Stomach (tissue), 9 donors: ENCODE data around the gene SLC15A3. TPM values are rescaled to one million over a fixed set of nuclear protein-coding genes. Genes with fewer than 3 reads are reported as not detected.

ENCODE experiments used
- DNase-seq, 2 donors: peaks; one replicate each; pipeline versions ENCODE4 v3.0.0 to v3.0.0-alpha.2; 2013 to 2019
- H3K27ac ChIP-seq, 5 donors: fragments of 200-600 bp in 4 of 5; sonication (generic) in 4 of 5; one replicate each; pipeline ENCODE4 v1.5.1; 2013 to 2019; ENCODE audit warnings: mild to moderate bottlenecking in 1 of 5, moderate library complexity in 1 of 5
- H3K27me3 ChIP-seq, 3 donors: fragments of 200-600 bp; sonication (generic); one replicate each; pipeline ENCODE4 v1.5.1; 2017 to 2019; ENCODE audit warnings: mixed run types in 1 of 3
- H3K36me3 ChIP-seq, 4 donors: fragments of 200-600 bp; sonication (generic); 1 replicate in 3 of 4; 2 replicates in 1 of 4; pipeline ENCODE4 v1.5.1; 2016 to 2019
- H3K4me1 ChIP-seq, 4 donors: fragments of 200-600 bp; sonication (generic); one replicate each; pipeline ENCODE4 v1.5.1; 2016 to 2019
- H3K4me3 ChIP-seq, 4 donors: fragments of 200-600 bp; sonication (generic) in 3 of 4; one replicate each; pipeline ENCODE4 v1.5.1; 2016 to 2019; ENCODE audit warnings: mild to moderate bottlenecking in 1 of 4
- H3K9me3 ChIP-seq, 4 donors: fragments of 200-600 bp; sonication (generic); one replicate each; pipeline ENCODE4 v1.5.1; 2016 to 2019
- CTCF ChIP-seq, 7 experiments: fragments of 450-650 bp in 4 of 7; fragments of 200-600 bp in 3 of 7; sonication (generic) in 3 of 7; IDR thresholded peaks; one replicate each; pipeline ENCODE4 v1.5.1; 2016 to 2019; ENCODE audit warnings: antibody characterized with exemption in 7 of 7, control low read depth in 2 of 7, mild to moderate bottlenecking in 1 of 7
- EP300 ChIP-seq: sonication (generic); formaldehyde crosslinking; IDR thresholded peaks from one replicate; pipeline ENCODE4 v1.6.1; 2017; ENCODE audit warnings: antibody characterized with exemption
- POLR2A ChIP-seq, 4 donors: fragments of 450-650 bp; IDR thresholded peaks; one replicate each; pipeline ENCODE4 v1.6.1; 2016; ENCODE audit warnings: antibody characterized with exemption in 4 of 4, control low read depth in 2 of 4, mild to moderate bottlenecking in 1 of 4, moderate library complexity in 1 of 4
- POLR2AphosphoS5 ChIP-seq, 3 donors: sonication (generic); formaldehyde crosslinking; IDR thresholded peaks; one replicate each; pipeline ENCODE4 v1.6.1; 2016; ENCODE audit warnings: antibody characterized with exemption in 3 of 3
- WGBS, 5 donors: extraction: QIAGEN DNeasy Blood & Tissue Kit in 3 of 5; methylation state at CpG; one replicate each; pipeline versions ENCODE4 v1.1.5 to v1.1.7; 2013 to 2018; 5-methylcytosine and 5-hydroxymethylcytosine counted together
- intact Hi-C: fragments of 100-400 bp; cut with DNase I; formaldehyde crosslinking; loops from one replicate; pipeline ENCODE4 v1.15.1; 2023; ENCODE audit warnings: low total_unique reads
- polyA plus RNA-seq, 3 donors: library from polyadenylated mRNA; stranded (reverse); fragments of 200-250 nt; gene quantifications; one replicate each; pipeline ENCODE4 v1.2.3, GENCODE V29; 2013
- total RNA-seq, 5 donors: library from RNA; depleted of rRNA; stranded (reverse); fragments of >200 nt; gene quantifications; one replicate each; pipeline versions ENCODE4 v1.1.0 to v1.2.3, GENCODE V29; 2014 to 2016
- donor health status: healthy with polysubstance abuse.
- donor health status: Bipolar disorder and iron deficiency.
- donor health status: healthy.

The SLC15A3 gene
- total and polyA plus RNA-seq, 8 donors: 7.9 to 33.6 (median 20.7) TPM

GRCh38 chr11:60985991-60986915, 34.3 kb upstream of the SLC15A3 start:
- TF ChIP-seq POLR2AphosphoS5 (IDR thresholded peaks at IDR 0.05) (peak in 1 of 3 donors; percentile 48), CTCF (IDR thresholded peaks at IDR 0.05) (no peak), POLR2A (IDR thresholded peaks at IDR 0.05) (no peak)
- Histone ChIP-seq H3K36me3 (no peaks in the 10 kb centered on the region), H3K27ac (peak overlapping the region in 4 of 5 donors; percentile 1 to 70 (median 18)), H3K9me3 (no peaks in the 10 kb centered on the region), H3K27me3 (no peaks in the 10 kb centered on the region), H3K4me1 (peaks cover 2 to 7% (median 4%) of the 10 kb centered on the region in 4 donors), H3K4me3 (no peak overlapping the region)
- intact Hi-C loops: no loop called here
- WGBS, 5 donors: 61 to 67% (median 66%) methylated on average over 17 of the region's 17 CpGs
- peak; percentile 76 to 82 for DNase-seq

GRCh38 chr11:60985501-60985900, 33.5 kb upstream of the SLC15A3 start:
- Histone ChIP-seq H3K27ac (peak overlapping the region in 3 of 5 donors; percentile 1 to 70 (median 32)), H3K9me3 (no peaks in the 10 kb centered on the region), H3K4me3 (no peak overlapping the region), H3K4me1 (peaks cover 2 to 7% (median 4%) of the 10 kb centered on the region in 4 donors), H3K36me3 (no peaks in the 10 kb centered on the region), H3K27me3 (no peaks in the 10 kb centered on the region)
- no peak for DNase-seq
- TF ChIP-seq EP300: no peak
- TF ChIP-seq POLR2AphosphoS5 (IDR thresholded peaks at IDR 0.05): no peak
- TF ChIP-seq CTCF (IDR thresholded peaks at IDR 0.05): no peak
- TF ChIP-seq POLR2A (IDR thresholded peaks at IDR 0.05): no peak
- intact Hi-C loops: no loop called here
- 54 to 65% (median 59%) methylated on average over 2 of the region's 2 CpGs for WGBS, 5 donors

GRCh38 chr11:60984636-60985035, 32.7 kb upstream of the SLC15A3 start:
- no peaks in the 10 kb centered on the region for H3K27me3 ChIP-seq
- 63 to 79% (median 76%) methylated on average over 4 of the region's 4 CpGs for WGBS, 5 donors
- TF ChIP-seq CTCF (IDR thresholded peaks at IDR 0.05) (no peak), POLR2A (IDR thresholded peaks at IDR 0.05) (no peak), EP300 (no peak), POLR2AphosphoS5 (IDR thresholded peaks at IDR 0.05) (no peak)
- no peaks in the 10 kb centered on the region for H3K36me3 ChIP-seq
- intact Hi-C loops: no loop called here
- H3K4me1 ChIP-seq: peaks cover 2 to 7% (median 4%) of the 10 kb centered on the region in 4 donors
- DNase-seq: no peak
- no peak overlapping the region for H3K27ac ChIP-seq
- no peak overlapping the region for H3K4me3 ChIP-seq
- H3K9me3 ChIP-seq: no peaks in the 10 kb centered on the region

GRCh38 chr11:60984149-60984548, 32.2 kb upstream of the SLC15A3 start:
- H3K27me3 ChIP-seq: no peaks in the 10 kb centered on the region
- no peak for DNase-seq
- 72 to 84% (median 75%) methylated on average over 6 of the region's 6 CpGs for WGBS, 5 donors
- no peak overlapping the region for H3K27ac ChIP-seq
- intact Hi-C loops: no loop called here
- no peaks in the 10 kb centered on the region for H3K36me3 ChIP-seq
- H3K9me3 ChIP-seq: no peaks in the 10 kb centered on the region
- peaks cover 2 to 7% (median 4%) of the 10 kb centered on the region in 4 donors for H3K4me1 ChIP-seq
- TF ChIP-seq EP300 (no peak), CTCF (IDR thresholded peaks at IDR 0.05) (no peak), POLR2AphosphoS5 (IDR thresholded peaks at IDR 0.05) (no peak), POLR2A (IDR thresholded peaks at IDR 0.05) (no peak)
- no peak overlapping the region for H3K4me3 ChIP-seq
